ENCODE data around the gene GMDS.

Gene GMDS

GRCh38 chr6:1584996-1585668 lies 660.3 kb downstream of the GMDS start:
- TF ChIP-seq CTCF (IDR thresholded peaks at IDR 0.05; ENCODE audit: low read depth, low read length), result no peak
- Histone ChIP-seq H3K36me3 (no peaks in the 10 kb centered on the region), H3K27me3 (peaks cover 70% of the 10 kb centered on the region), H3K4me1 (no peaks in the 10 kb centered on the region), H3K4me3 (ENCODE audit: low read depth, low read length) (no peak overlapping the region), H3K9me3 (no peaks in the 10 kb centered on the region)
- DNase-seq, result no peak

GRCh38 chr6:1584146-1584545 lies 661.3 kb downstream of the GMDS start:
- Histone ChIP-seq H3K4me3 (ENCODE audit: low read depth, low read length) (no peak overlapping the region), H3K36me3 (no peaks in the 10 kb centered on the region), H3K4me1 (no peaks in the 10 kb centered on the region), H3K27me3 (peaks cover 60% of the 10 kb centered on the region), H3K9me3 (no peaks in the 10 kb centered on the region)
- no peak for DNase-seq
- TF ChIP-seq CTCF (IDR thresholded peaks at IDR 0.05; ENCODE audit: low read depth, low read length), result no peak

- Histone ChIP-seq H3K4me1 (no peaks in the 10 kb centered on the region), H3K4me3 (ENCODE audit: low read depth, low read length) (no peak overlapping the region), H3K36me3 (no peaks in the 10 kb centered on the region), H3K9me3 (no peaks in the 10 kb centered on the region), H3K27me3 (peaks cover 39% of the 10 kb centered on the region)
- TF ChIP-seq CTCF (IDR thresholded peaks at IDR 0.05; ENCODE audit: low read depth, low read length), result no peak
- no peak for DNase-seq
Measured at GRCh38 chr6:1581120-1581991, 664.0 kb downstream of the GMDS start.

- H3K9me3 ChIP-seq, result no peaks in the 10 kb centered on the region
- no peak overlapping the region for H3K4me3 ChIP-seq (ENCODE audit: low read depth, low read length)
- no peaks in the 10 kb centered on the region for H3K36me3 ChIP-seq
- H3K4me1 ChIP-seq, result peaks cover 2% of the 10 kb centered on the region; the same call in 1 of the 2 replicates
- no peak for TF ChIP-seq CTCF (IDR thresholded peaks at IDR 0.05; ENCODE audit: low read depth, low read length)
- no peak for DNase-seq
- H3K27me3 ChIP-seq, result peaks cover 33% of the 10 kb centered on the region
Measured at GRCh38 chr6:1580585-1580984, 664.8 kb downstream of the GMDS start.

GRCh38 chr6:1580109-1580508 lies 665.3 kb downstream of the GMDS start:
- H3K27me3 ChIP-seq, result peaks cover 28% of the 10 kb centered on the region
- H3K36me3 ChIP-seq, result no peaks in the 10 kb centered on the region
- no peak for TF ChIP-seq CTCF (IDR thresholded peaks at IDR 0.05; ENCODE audit: low read depth, low read length)
- H3K9me3 ChIP-seq, result no peaks in the 10 kb centered on the region
- DNase-seq, result no peak
- H3K4me3 ChIP-seq (ENCODE audit: low read depth, low read length), result no peak overlapping the region
- H3K4me1 ChIP-seq, result peaks cover 4% of the 10 kb centered on the region; the same call in 1 of the 2 replicates

- TF ChIP-seq CTCF (IDR thresholded peaks at IDR 0.05; ENCODE audit: low read depth, low read length), result no peak
- peaks cover 20% of the 10 kb centered on the region for H3K27me3 ChIP-seq
- no peaks in the 10 kb centered on the region for H3K9me3 ChIP-seq
- H3K4me1 ChIP-seq, result peaks cover 9% of the 10 kb centered on the region; the same call in 1 of the 2 replicates
- no peaks in the 10 kb centered on the region for H3K36me3 ChIP-seq
- no peak overlapping the region for H3K4me3 ChIP-seq (ENCODE audit: low read depth, low read length)
- DNase-seq, result no peak
Measured at GRCh38 chr6:1579096-1579495, 666.3 kb downstream of the GMDS start.
